Measurements from ENCODE around the gene ADRA1B.

DNA sequence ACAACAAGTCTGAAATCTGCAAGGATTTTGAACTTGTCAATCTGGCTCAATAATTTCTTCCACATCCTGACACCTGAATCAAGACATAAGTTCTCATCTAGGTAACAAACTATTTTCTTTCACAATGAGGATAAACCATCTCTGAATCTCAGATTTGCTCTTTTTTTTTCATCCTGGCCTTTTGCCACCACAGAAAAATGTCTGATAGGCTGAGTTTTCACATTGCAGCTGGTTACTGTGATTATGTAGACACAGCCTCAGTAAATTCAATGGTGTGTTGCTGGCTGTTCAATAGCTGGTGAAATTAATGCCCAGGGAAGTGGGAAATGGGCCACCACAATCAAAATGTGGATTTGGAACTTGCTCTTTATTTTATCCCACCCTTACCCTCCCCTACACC lies 2.8 kb upstream of the ADRA1B start:
- TF ChIP-seq, protein P1, sequence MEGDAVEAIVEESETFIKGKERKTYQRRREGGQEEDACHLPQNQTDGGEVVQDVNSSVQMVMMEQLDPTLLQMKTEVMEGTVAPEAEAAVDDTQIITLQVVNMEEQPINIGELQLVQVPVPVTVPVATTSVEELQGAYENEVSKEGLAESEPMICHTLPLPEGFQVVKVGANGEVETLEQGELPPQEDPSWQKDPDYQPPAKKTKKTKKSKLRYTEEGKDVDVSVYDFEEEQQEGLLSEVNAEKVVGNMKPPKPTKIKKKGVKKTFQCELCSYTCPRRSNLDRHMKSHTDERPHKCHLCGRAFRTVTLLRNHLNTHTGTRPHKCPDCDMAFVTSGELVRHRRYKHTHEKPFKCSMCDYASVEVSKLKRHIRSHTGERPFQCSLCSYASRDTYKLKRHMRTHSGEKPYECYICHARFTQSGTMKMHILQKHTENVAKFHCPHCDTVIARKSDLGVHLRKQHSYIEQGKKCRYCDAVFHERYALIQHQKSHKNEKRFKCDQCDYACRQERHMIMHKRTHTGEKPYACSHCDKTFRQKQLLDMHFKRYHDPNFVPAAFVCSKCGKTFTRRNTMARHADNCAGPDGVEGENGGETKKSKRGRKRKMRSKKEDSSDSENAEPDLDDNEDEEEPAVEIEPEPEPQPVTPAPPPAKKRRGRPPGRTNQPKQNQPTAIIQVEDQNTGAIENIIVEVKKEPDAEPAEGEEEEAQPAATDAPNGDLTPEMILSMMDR (IDR thresholded peaks at IDR 0.05) = no peak
- TF ChIP-seq POLR2AphosphoS5 (IDR thresholded peaks at IDR 0.05; ENCODE audit: insufficient read depth in 1 of 2, low read depth in 1 of 2) = no peak

All from vagina (tissue), 2 donors.